Vagina (tissue), 2 donors: ENCODE data around the gene ZNF154. TPM values are rescaled to one million over a fixed set of nuclear protein-coding genes. Genes with fewer than 3 reads are reported as not detected.

Experiments used
- DNase-seq, 2 donors: peaks; one replicate each; pipeline ENCODE4 v3.0.0-alpha.2; 2017; ENCODE audit errors: extremely low spot score in 2 of 2
- H3K27ac ChIP-seq: fragments of 200-600 bp; sonication (generic); one replicate; pipeline ENCODE4 v1.5.1; 2019
- H3K27me3 ChIP-seq: fragments of 200-600 bp; sonication (generic); one replicate; pipeline ENCODE4 v1.5.1; 2019
- H3K36me3 ChIP-seq, 2 donors: fragments of 200-600 bp; sonication (generic); one replicate each; pipeline ENCODE4 v1.5.1; 2017 to 2019
- H3K4me1 ChIP-seq: fragments of 200-600 bp; sonication (generic); one replicate; pipeline ENCODE4 v1.5.1; 2019
- H3K4me3 ChIP-seq, 2 donors: fragments of 200-600 bp; sonication (generic); 1 replicate in 1 of 2; 2 replicates in 1 of 2; pipeline ENCODE4 v1.5.1; 2016 to 2019
- H3K9me3 ChIP-seq: fragments of 200-600 bp; sonication (generic); one replicate; pipeline ENCODE4 v1.5.1; 2019
- CTCF ChIP-seq, 3 experiments: fragments of 450-650 bp in 2 of 3; fragments of 200-600 bp in 1 of 3; sonication (generic) in 1 of 3; IDR thresholded peaks; one replicate each; pipeline ENCODE4 v1.5.1; 2017 to 2019; ENCODE audit warnings: antibody characterized with exemption in 3 of 3, mild to moderate bottlenecking in 2 of 3, moderate library complexity in 2 of 3
- POLR2A ChIP-seq, 2 donors: fragments of 450-650 bp; IDR thresholded peaks; one replicate each; pipeline ENCODE4 v1.6.1; 2017; ENCODE audit warnings: antibody characterized with exemption in 2 of 2, mild to moderate bottlenecking in 2 of 2, moderate library complexity in 2 of 2
- POLR2AphosphoS5 ChIP-seq, 2 donors: sonication (generic); formaldehyde crosslinking; IDR thresholded peaks; one replicate each; pipeline ENCODE4 v1.9.0; 2017; ENCODE audit warnings: antibody characterized with exemption in 2 of 2, mild to moderate bottlenecking in 2 of 2, low read depth in 1 of 2; ENCODE audit not compliant: insufficient read depth in 1 of 2
- intact Hi-C: fragments of 100-400 bp; cut with DNase I; formaldehyde crosslinking; loops from one replicate; pipeline ENCODE4 v1.15.1; 2023
- total RNA-seq: library from RNA; depleted of rRNA; stranded (reverse); fragments of >200 nt; gene quantifications from one replicate; pipeline ENCODE4 v1.2.3, GENCODE V29; 2016

The ZNF154 gene
- total RNA-seq, result 2.2 TPM

DNA sequence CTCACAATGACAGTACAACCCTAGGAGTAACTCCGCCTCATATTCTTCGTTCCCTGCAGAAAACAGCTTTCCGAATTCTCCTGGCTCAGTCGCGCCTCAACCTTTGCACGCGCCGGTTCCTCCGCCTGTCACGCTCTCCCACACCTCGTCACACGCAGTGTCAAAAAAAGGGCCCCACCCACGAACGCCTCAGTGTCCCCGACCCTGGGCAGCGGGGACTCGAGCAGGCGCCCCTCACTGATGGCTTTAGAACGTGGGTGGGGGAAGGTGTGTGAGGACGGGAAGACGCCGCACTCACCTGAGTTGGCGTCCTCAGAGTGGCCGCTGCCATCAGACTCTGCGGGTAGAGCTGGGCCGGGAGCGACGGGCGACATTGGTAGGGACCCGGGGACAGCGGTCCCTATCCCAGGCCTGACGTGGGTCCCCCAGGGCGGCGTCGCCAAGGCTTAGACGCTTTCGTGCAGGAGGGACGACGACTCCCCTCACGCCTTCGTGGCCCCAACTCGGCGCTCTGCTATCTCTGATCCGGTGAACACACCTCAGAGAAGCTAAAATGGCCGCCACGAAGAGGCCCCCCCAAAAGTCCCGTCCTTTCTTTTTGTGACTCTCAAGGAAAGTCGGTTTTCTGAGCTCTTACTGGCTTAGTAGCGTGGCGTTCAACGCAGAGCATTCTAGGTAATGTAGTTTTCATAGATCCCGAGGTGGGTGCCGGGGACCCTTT, at the start of gene ZNF154:
Gene ZNF154, minus strand, starts transcription at position 564 of the 721 bp plus-strand sequence. Its CDS starts 233 bp downstream, at position 331.
- Histone ChIP-seq H3K4me3 (peak within 1 kb of the TSS; percentile 34 to 38), H3K27ac (no peak within 1 kb of the TSS), H3K4me1 (no peaks in the 10 kb centered on the region), H3K27me3 (no peaks in the 10 kb centered on the region), H3K36me3 (peaks cover 0 to 11% of the 10 kb centered on the region in 2 donors), H3K9me3 (peaks cover 63% of the 10 kb centered on the region)
- TF ChIP-seq POLR2AphosphoS5 (IDR thresholded peaks at IDR 0.05; ENCODE audit: insufficient read depth in 1 of 2, low read depth in 1 of 2) (peak in 1 of 2 donors; percentile 31), CTCF (IDR thresholded peaks at IDR 0.05) (no peak)
- DNase-seq, result no peak
- intact Hi-C loops, result no loop called here

DNA sequence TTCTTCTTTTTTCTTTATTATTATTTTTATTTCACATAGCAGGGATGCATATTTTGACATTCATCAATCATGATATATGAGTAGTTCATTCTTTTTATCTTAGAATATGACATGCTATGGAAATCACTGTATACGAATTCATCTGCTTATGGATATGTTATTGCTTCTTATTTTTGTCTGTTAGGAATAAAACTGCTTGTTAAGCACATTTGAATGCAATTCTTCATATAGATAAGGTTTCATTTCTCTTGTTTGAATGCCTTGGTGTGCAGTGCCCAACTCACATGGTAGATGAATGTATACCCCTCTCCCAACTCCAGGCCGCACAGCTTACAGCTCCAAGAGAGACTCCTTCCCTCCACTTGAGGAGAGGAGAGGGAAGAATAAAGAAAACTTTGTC, 48.9 kb upstream of the ZNF154 start:
- H3K27ac ChIP-seq, result no peak overlapping the region
- peaks cover 2 to 93% of the 10 kb centered on the region in 2 donors for H3K36me3 ChIP-seq
- peaks cover 43% of the 10 kb centered on the region for H3K9me3 ChIP-seq
- no peak overlapping the region for H3K4me3 ChIP-seq
- no peak for TF ChIP-seq POLR2A (IDR thresholded peaks at IDR 0.05)
- no peak for TF ChIP-seq CTCF (IDR thresholded peaks at IDR 0.05)
- TF ChIP-seq POLR2AphosphoS5 (IDR thresholded peaks at IDR 0.05; ENCODE audit: insufficient read depth in 1 of 2, low read depth in 1 of 2), result no peak
- intact Hi-C loops, result no loop called here
- H3K27me3 ChIP-seq, result no peaks in the 10 kb centered on the region
- no peaks in the 10 kb centered on the region for H3K4me1 ChIP-seq
- DNase-seq, result no peak

- Histone ChIP-seq H3K4me1 (no peaks in the 10 kb centered on the region), H3K36me3 (peaks cover 7 to 97% of the 10 kb centered on the region in 2 donors), H3K27ac (no peak overlapping the region), H3K27me3 (no peaks in the 10 kb centered on the region), H3K4me3 (no peak overlapping the region), H3K9me3 (peaks cover 72% of the 10 kb centered on the region)
- DNase-seq, result no peak
- no peak for TF ChIP-seq POLR2AphosphoS5 (IDR thresholded peaks at IDR 0.05; ENCODE audit: insufficient read depth in 1 of 2, low read depth in 1 of 2)
- TF ChIP-seq CTCF (IDR thresholded peaks at IDR 0.05), result no peak
- no peak for TF ChIP-seq POLR2A (IDR thresholded peaks at IDR 0.05)
- intact Hi-C loops, result no loop called here
These were observed 46.0 kb upstream of the ZNF154 start for GRCh38 chr19:57755031-57755430.

DNA sequence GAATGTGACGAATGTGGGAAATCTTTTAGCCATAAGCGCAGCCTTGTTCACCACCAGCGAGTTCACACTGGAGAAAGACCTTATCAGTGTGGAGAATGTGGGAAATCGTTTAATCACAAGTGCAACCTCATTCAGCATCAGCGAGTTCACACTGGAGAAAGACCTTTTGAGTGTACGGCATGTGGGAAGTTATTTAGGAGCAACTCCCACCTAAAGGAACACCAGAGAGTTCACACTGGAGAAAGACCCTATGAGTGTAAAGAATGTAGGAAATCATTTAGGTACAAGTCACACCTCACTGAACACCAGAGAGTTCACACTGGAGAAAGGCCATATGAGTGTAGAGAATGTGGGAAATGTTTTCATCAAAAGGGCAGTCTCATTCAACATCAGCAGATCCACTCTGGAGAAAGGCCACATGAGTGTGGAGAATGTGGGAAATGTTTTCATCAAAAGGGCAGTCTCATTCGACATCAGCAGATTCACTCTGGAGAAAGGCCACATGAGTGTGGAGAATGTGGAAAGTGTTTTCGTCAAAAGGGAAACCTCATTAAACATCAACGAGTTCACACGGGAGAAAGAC, 45.2 kb upstream of the ZNF154 start:
- Histone ChIP-seq H3K4me1 (no peaks in the 10 kb centered on the region), H3K36me3 (peaks cover 7 to 97% of the 10 kb centered on the region in 2 donors), H3K9me3 (peaks cover 77% of the 10 kb centered on the region), H3K27me3 (no peaks in the 10 kb centered on the region), H3K4me3 (no peak overlapping the region), H3K27ac (no peak overlapping the region)
- DNase-seq, result no peak
- intact Hi-C loops, result no loop called here
- no peak for TF ChIP-seq CTCF (IDR thresholded peaks at IDR 0.05)

- Histone ChIP-seq H3K4me3 (no peak overlapping the region), H3K27me3 (no peaks in the 10 kb centered on the region), H3K4me1 (peaks cover 12% of the 10 kb centered on the region), H3K36me3 (peaks cover 6 to 54% of the 10 kb centered on the region in 2 donors), H3K9me3 (peaks cover 54% of the 10 kb centered on the region), H3K27ac (no peak overlapping the region)
- intact Hi-C loops, result no loop called here
- TF ChIP-seq CTCF (IDR thresholded peaks at IDR 0.05) (no peak), POLR2AphosphoS5 (IDR thresholded peaks at IDR 0.05; ENCODE audit: insufficient read depth in 1 of 2, low read depth in 1 of 2) (no peak), POLR2A (IDR thresholded peaks at IDR 0.05) (no peak)
- no peak for DNase-seq
These were observed 39.0 kb upstream of the ZNF154 start for GRCh38 chr19:57748029-57748428.
